Endothelial cell of umbilical vein (primary cell): ENCODE data around the gene CASP5. TPM values are rescaled to one million over a fixed set of nuclear protein-coding genes. Genes with fewer than 3 reads are reported as not detected.

Source experiments
- BruUV-seq: library from RNA; stranded (reverse); fragments of 400-500 nt; replicated peaks from 2 replicates; lab custom pipeline; 2021; lab: Mats Ljungman, UMichigan
- CTCF ChIA-PET: fragments of 300-600, 350-600 bp; sonication (Branson Sonifier 250); formaldehyde crosslinking; loops from one replicate; lab custom pipeline; 2021; ENCODE audit warnings: antibody characterized with exemption, inconsistent platforms; lab: Charles Lee
- POLR2A ChIA-PET: fragments of 300-600, 350-600 bp; sonication (Branson Sonifier 250); formaldehyde crosslinking; loops from one replicate; lab custom pipeline; 2021; ENCODE audit warnings: antibody characterized with exemption, inconsistent platforms; lab: Charles Lee
- DNase-seq: peaks from one replicate; pipeline ENCODE4 v3.0.0-alpha.2; 2011; ENCODE audit warnings: low read depth, low spot score
- FAIRE-seq: peaks from 2 replicates; lab custom pipeline; 2011; peaks lifted over from hg19 to GRCh38; lab: Jason Lieb, UNC
- H2AFZ ChIP-seq: 2 replicates; pipeline ENCODE4 v1.6.0; 2012; ENCODE audit warnings: low read depth, low read length, control low read depth, inconsistent platforms
- H3K27ac ChIP-seq: 2 replicates; pipeline ENCODE4 v1.5.1; 2011; ENCODE audit warnings: low read depth, mild to moderate bottlenecking, control low read depth, low read length, moderate library complexity; ENCODE audit not compliant: insufficient read depth
- H3K27me3 ChIP-seq, 2 experiments: 2 replicates each; pipeline versions ENCODE4 v1.6.0 to v1.6.1; 2011; ENCODE audit warnings: low read length in 2 of 2, mixed read lengths in 1 of 2; ENCODE audit not compliant: control insufficient read depth in 2 of 2, insufficient read depth in 2 of 2
- H3K36me3 ChIP-seq, 2 experiments: 2 replicates in 1 of 2; 3 replicates in 1 of 2; pipeline ENCODE4 v1.5.1; 2011; ENCODE audit warnings: low read length in 2 of 2, mild to moderate bottlenecking in 1 of 2, moderate library complexity in 1 of 2; ENCODE audit not compliant: control insufficient read depth in 2 of 2, insufficient read depth in 2 of 2; ENCODE audit errors: extremely low read depth in 1 of 2
- H3K4me1 ChIP-seq: 3 replicates; pipeline ENCODE4 v1.5.1; 2011; ENCODE audit warnings: mild to moderate bottlenecking, low read length; ENCODE audit not compliant: control insufficient read depth, insufficient read depth; ENCODE audit errors: extremely low read depth
- H3K4me2 ChIP-seq: 2 replicates; pipeline ENCODE4 v1.6.1; 2011; ENCODE audit warnings: low read length, control low read depth, mixed read lengths; ENCODE audit not compliant: insufficient read depth
- H3K4me3 ChIP-seq, 3 experiments: fragments of 200-600 bp in 1 of 3; sonication (generic), shearing (Covaris generic) in 1 of 3; replicated peaks in 1 of 3; 2 replicates each; pipeline ENCODE4 v1.5.1; 2011 to 2016; ENCODE audit warnings: control low read depth in 3 of 3, low read length in 3 of 3, mild to moderate bottlenecking in 2 of 3, inconsistent platforms in 1 of 3, low read depth in 1 of 3, moderate library complexity in 1 of 3; ENCODE audit not compliant: insufficient read depth in 1 of 3
- H3K79me2 ChIP-seq: 2 replicates; pipeline ENCODE4 v1.6.0; 2012; ENCODE audit warnings: low read length, inconsistent platforms; ENCODE audit not compliant: control insufficient read depth, insufficient read depth
- H3K9ac ChIP-seq: replicated peaks from 2 replicates; pipeline ENCODE3; 2011; ENCODE audit warnings: low read length, control low read depth; ENCODE audit not compliant: insufficient read depth; ENCODE audit errors: extremely low read depth
- H3K9me1 ChIP-seq: replicated peaks from 3 replicates; pipeline ENCODE4 v1.6.0; 2011; ENCODE audit warnings: mild to moderate bottlenecking, low read length; ENCODE audit not compliant: control insufficient read depth, insufficient read depth; ENCODE audit errors: extremely low read depth
- H3K9me3 ChIP-seq: replicated peaks from 2 replicates; pipeline ENCODE4 v1.5.1; 2012; ENCODE audit warnings: low read length, inconsistent platforms; ENCODE audit not compliant: control insufficient read depth, insufficient read depth
- H4K20me1 ChIP-seq: replicated peaks from 2 replicates; pipeline ENCODE3; 2011; ENCODE audit warnings: mild to moderate bottlenecking, low read length; ENCODE audit not compliant: control insufficient read depth, insufficient read depth; ENCODE audit errors: extremely low read depth
- CTCF ChIP-seq, 2 donors: IDR thresholded peaks; 1 replicate in 1 of 2; 2 replicates in 1 of 2; pipeline ENCODE4 v1.5.1; 2011; ENCODE audit warnings: low read length in 2 of 2, mild to moderate bottlenecking in 2 of 2, moderate library complexity in 2 of 2, control low read depth in 1 of 2, inconsistent platforms in 1 of 2, low read depth in 1 of 2; ENCODE audit not compliant: insufficient read depth in 1 of 2; ENCODE audit errors: extremely low read depth in 1 of 2
- EZH2 ChIP-seq: IDR thresholded peaks from 2 replicates; pipeline ENCODE4 v1.6.1; 2012; ENCODE audit warnings: borderline replicate concordance, low read depth, mild to moderate bottlenecking, moderate library complexity, low read length, inconsistent platforms; ENCODE audit not compliant: severe bottlenecking
- FOS ChIP-seq: IDR thresholded peaks from 2 replicates; pipeline ENCODE4 v1.6.1; 2011; ENCODE audit warnings: mild to moderate bottlenecking, low read length, moderate library complexity, borderline replicate concordance; ENCODE audit not compliant: insufficient read depth
- JUN ChIP-seq: IDR thresholded peaks from 2 replicates; pipeline ENCODE4 v1.6.1; 2011; ENCODE audit warnings: borderline replicate concordance, low read depth; ENCODE audit not compliant: insufficient read length, insufficient read depth
- POLR2A ChIP-seq: IDR thresholded peaks from 2 replicates; pipeline ENCODE4 v1.6.1; 2012; ENCODE audit warnings: low read depth, mild to moderate bottlenecking, control low read depth, low read length
- POLR2AphosphoS5 ChIP-seq: IDR thresholded peaks from 2 replicates; pipeline ENCODE4 v1.6.1; 2012; ENCODE audit warnings: low read depth, mild to moderate bottlenecking, control low read depth, low read length, moderate library complexity; ENCODE audit not compliant: insufficient read depth
- dilution Hi-C: fragments of 300-500 bp; cut with MboI; formaldehyde crosslinking; loops from one replicate; pipeline ENCODE4 v1.15.0; 2019; ENCODE audit warnings: low sequenced_read_pairs; ENCODE audit not compliant: extremely low pct_ligation_motif_present
- intact Hi-C: fragments of 100-400 bp; cut with micrococcal nuclease; formaldehyde crosslinking; loops from one replicate; pipeline ENCODE4 v1.10.0; 2022
- polyA plus RNA-seq, 4 experiments: library from polyadenylated mRNA; depleted of rRNA in 3 of 4; stranded (reverse) in 3 of 4; unstranded in 1 of 4; fragments of >200 nt; gene quantifications; 2 replicates each; pipeline versions ENCODE4 v1.2.1 to v1.2.3, GENCODE V29; 2011 to 2012; ENCODE audit warnings: missing spikeins in 1 of 4
- total RNA-seq: library from RNA; stranded (reverse); gene quantifications from 2 replicates; pipeline ENCODE4 v1.2.3, GENCODE V29; 2021

Gene CASP5
- total and polyA plus RNA-seq, 2 donors (not counting 3 experiments of a cell fraction or from before 2014, with no cell fraction given), result not detected

DNA sequence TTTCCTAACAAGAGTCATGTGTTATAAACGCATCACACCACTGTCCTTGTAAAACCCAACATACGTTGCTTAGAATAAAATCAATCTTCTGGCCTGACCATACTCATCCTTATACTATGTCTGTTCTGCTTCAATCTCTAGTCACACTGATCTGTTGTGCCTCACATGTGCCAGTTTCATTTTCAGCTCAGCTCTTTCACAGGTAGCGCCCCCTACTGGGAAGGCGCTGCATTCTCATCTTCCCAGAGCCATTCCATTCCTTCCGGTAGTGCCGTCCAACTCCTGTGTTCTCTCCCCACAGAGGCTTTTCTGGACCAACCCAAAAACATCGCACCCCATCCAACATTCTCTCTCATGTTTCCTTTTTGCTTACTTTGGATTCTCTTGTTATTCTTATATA lies 22.2 kb downstream of the CASP5 start:
- no peak for TF ChIP-seq POLR2A
- TF ChIP-seq CTCF (IDR thresholded peaks at IDR 0.05; ENCODE audit: extremely low read depth in 1 of 2, insufficient read depth in 1 of 2, low read depth in 1 of 2, low read length in 2 of 2), result peak; percentile 42 to 44
- Histone ChIP-seq H3K9ac (no peak overlapping the region), H2AFZ (no peak overlapping the region), H3K79me2 (no peaks in the 10 kb centered on the region), H3K27me3 (no peaks in the 10 kb centered on the region), H4K20me1 (no peaks in the 10 kb centered on the region), H3K27ac (no peak overlapping the region), H3K9me1 (no peaks in the 10 kb centered on the region), H3K4me2 (no peak overlapping the region), H3K36me3 (no peaks in the 10 kb centered on the region), H3K9me3 (no peaks in the 10 kb centered on the region), H3K4me3 (no peak overlapping the region), H3K4me1 (peaks cover 12% of the 10 kb centered on the region)
- FAIRE-seq (no peak), DNase-seq (peak; percentile 1)
- intact Hi-C loops, result no loop called here
- dilution Hi-C loops, result no loop called here
- POLR2A ChIA-PET, result no interaction called here
- no TSS peak for BruUV-seq
- CTCF ChIA-PET, result interaction anchor here (0.7 to 1.0 kb wide), 3 partner anchors 8 to 43 kb away, joined by 3 read pairs; no protein-coding TSS in a partner anchor

- Histone ChIP-seq H3K9me3 (no peaks in the 10 kb centered on the region), H3K36me3 (no peaks in the 10 kb centered on the region), H3K79me2 (no peaks in the 10 kb centered on the region), H3K27me3 (no peaks in the 10 kb centered on the region), H3K4me1 (peaks cover 8% of the 10 kb centered on the region), H3K9me1 (no peaks in the 10 kb centered on the region), H3K9ac (no peak overlapping the region), H2AFZ (no peak overlapping the region), H3K4me3 (no peak overlapping the region), H3K27ac (no peak overlapping the region), H3K4me2 (no peak overlapping the region), H4K20me1 (no peaks in the 10 kb centered on the region)
- BruUV-seq, result no TSS peak
- intact Hi-C loops (no loop called here), dilution Hi-C loops (no loop called here)
- ChIA-PET POLR2A (no interaction called here), CTCF (interaction anchor here (0.7 to 1.0 kb wide), 3 partner anchors 9 to 43 kb away, joined by 3 read pairs; no protein-coding TSS in a partner anchor)
- no peak for FAIRE-seq
- no peak for DNase-seq
- no peak for TF ChIP-seq EZH2
- no peak for TF ChIP-seq JUN
- no peak for TF ChIP-seq POLR2AphosphoS5
- TF ChIP-seq FOS, result no peak
These were observed 22.8 kb downstream of the CASP5 start for GRCh38 chr11:105000167-105000566.
